Heart left ventricle (tissue), 13 donors: ENCODE measurements around the gene IKZF3.

Experiments used
- POLR2A ChIP-seq, 2 donors: fragments of 450-650 bp; IDR thresholded peaks; one replicate each; pipeline ENCODE4 v1.6.1; 2017; ENCODE audit warnings: antibody characterized with exemption in 2 of 2, mild to moderate bottlenecking in 2 of 2, moderate library complexity in 2 of 2
- TF ChIP-seq, protein P1 (sequence below), 12 donors: fragments of 200-600 bp; sonication (generic) in 4 of 12; IDR thresholded peaks; one replicate each; pipeline versions ENCODE4 v1.5.0 to v1.8.0; 2018 to 2022; ENCODE audit warnings: antibody characterized with exemption in 12 of 12, mild to moderate bottlenecking in 5 of 12
- donor health status: ischemic (EF 13 %, LVEDD 7.1; RV severe dilation, severe dysfunction).
- donor health status: DM: no; HTN: yes; CAD: no.
- donor health status: DM: no; HTN: no; CAD: no.
- donor health status: ischemic (EF 25% LVEDD 6.9; RV normal size, moderate dysfunction).
- donor health status: ischemic (EF 25% LVEDD 5.7; RV mildly dilated, moderate dysfunction).
- donor health status: ischemic (EF 35%, LVEDD 5.7; RV mildly dilated, moderate dysfunction).
- donor health status: nonischemic (EF 11% LVEDD 7.7; RV severe dilation, severe dysfunction).
- donor health status: DM: yes; HTN: yes; CAD: no.
- donor health status: PGD.
- donor health status: ischemic (EF 29% LVEDD 5.4; RV normal size, mild dysfunction).
- donor health status: nonischemic (EF 23%, LVEDD 6.1; RV moderate dilation, normal function).

DNA sequence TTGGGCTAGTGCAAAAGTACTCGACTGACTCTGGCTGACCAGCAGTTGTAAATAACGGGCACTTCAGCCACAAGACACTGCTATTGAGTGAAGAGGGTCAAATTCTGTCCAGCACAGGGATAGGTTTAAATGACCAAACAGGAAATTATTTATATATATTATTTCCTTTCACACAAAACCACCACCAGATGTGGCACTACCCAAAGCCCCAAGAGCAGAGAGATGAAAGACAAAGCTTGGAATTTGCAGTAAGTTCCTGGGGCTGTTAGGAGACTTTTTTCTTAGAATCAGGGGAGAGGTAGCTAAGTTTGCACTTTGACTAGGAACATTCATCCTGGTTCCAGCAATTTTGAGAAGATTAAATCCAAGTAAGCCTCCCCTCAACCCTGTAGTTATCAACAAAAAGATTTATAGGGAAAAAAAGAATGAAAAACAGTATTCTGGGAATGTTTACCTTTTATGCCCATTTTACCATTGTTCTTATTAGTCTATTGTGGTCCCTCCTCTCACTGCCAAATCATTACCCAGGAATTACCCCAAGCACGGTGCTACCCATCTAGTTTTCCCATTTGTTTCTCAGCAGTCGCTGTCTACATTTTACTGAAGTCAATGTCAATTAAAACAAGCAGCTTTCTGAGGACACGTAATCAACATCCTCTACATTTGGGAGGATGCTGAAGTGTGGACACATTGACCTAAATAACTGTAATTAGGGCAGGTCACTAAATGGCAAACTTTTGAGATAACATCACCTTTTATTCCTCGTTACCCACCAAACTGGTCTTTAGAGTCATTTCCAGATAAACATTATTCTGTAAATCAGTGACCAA is 82.9 kb downstream of the IKZF3 start:
- TF ChIP-seq, protein P1, sequence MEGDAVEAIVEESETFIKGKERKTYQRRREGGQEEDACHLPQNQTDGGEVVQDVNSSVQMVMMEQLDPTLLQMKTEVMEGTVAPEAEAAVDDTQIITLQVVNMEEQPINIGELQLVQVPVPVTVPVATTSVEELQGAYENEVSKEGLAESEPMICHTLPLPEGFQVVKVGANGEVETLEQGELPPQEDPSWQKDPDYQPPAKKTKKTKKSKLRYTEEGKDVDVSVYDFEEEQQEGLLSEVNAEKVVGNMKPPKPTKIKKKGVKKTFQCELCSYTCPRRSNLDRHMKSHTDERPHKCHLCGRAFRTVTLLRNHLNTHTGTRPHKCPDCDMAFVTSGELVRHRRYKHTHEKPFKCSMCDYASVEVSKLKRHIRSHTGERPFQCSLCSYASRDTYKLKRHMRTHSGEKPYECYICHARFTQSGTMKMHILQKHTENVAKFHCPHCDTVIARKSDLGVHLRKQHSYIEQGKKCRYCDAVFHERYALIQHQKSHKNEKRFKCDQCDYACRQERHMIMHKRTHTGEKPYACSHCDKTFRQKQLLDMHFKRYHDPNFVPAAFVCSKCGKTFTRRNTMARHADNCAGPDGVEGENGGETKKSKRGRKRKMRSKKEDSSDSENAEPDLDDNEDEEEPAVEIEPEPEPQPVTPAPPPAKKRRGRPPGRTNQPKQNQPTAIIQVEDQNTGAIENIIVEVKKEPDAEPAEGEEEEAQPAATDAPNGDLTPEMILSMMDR (IDR thresholded peaks at IDR 0.05) = no peak
- TF ChIP-seq POLR2A (IDR thresholded peaks at IDR 0.05) = no peak
